HEK293 (cell line): Measurements from ENCODE around the gene PEAK3.
A peak's percentile ranks its signal among the peaks of the same experiment; 100 is the strongest.

Experiments
- AEBP2 ChIP-seq: fragments of 450-650 bp; formaldehyde crosslinking; IDR thresholded peaks from 2 replicates; pipeline ENCODE4 v1.5.1; 2016; ENCODE audit warnings: missing biosample characterization, missing genetic modification characterization, borderline replicate concordance
- CTCF ChIP-seq: fragments of 450-650 bp; formaldehyde crosslinking; IDR thresholded peaks from 2 replicates; pipeline ENCODE4 v1.5.1; 2016; ENCODE audit warnings: missing biosample characterization, missing genetic modification characterization
- HIC1 ChIP-seq: fragments of 450-650 bp; formaldehyde crosslinking; IDR thresholded peaks from 2 replicates; pipeline ENCODE4 v1.5.1; 2016; ENCODE audit warnings: missing biosample characterization, missing genetic modification characterization
- KLF7 ChIP-seq: fragments of 450-650 bp; formaldehyde crosslinking; IDR thresholded peaks from 2 replicates; pipeline ENCODE4 v1.5.1; 2016; ENCODE audit warnings: missing biosample characterization, missing genetic modification characterization, borderline replicate concordance
- KLF8 ChIP-seq: fragments of 450-650 bp; formaldehyde crosslinking; IDR thresholded peaks from 2 replicates; pipeline ENCODE4 v1.5.1; 2016; ENCODE audit warnings: missing biosample characterization, missing genetic modification characterization
- OSR2 ChIP-seq: fragments of 450-650 bp; formaldehyde crosslinking; IDR thresholded peaks from 2 replicates; pipeline ENCODE4 v1.5.1; 2016; ENCODE audit warnings: missing biosample characterization, missing genetic modification characterization
- PBX3 ChIP-seq: sonication (generic); formaldehyde crosslinking; IDR thresholded peaks from 2 replicates; pipeline ENCODE4 v1.8.1; 2022; ENCODE audit warnings: mild to moderate bottlenecking, moderate library complexity, missing genetic modification reagents
- PRDM1 ChIP-seq: fragments of 450-650 bp; formaldehyde crosslinking; IDR thresholded peaks from 2 replicates; pipeline ENCODE4; 2016; ENCODE audit warnings: missing biosample characterization, missing genetic modification characterization
- YY1 ChIP-seq: fragments of 450-650 bp; formaldehyde crosslinking; IDR thresholded peaks from 2 replicates; pipeline ENCODE4 v1.5.1; 2018; ENCODE audit warnings: missing biosample characterization, missing genetic modification characterization
- ZBTB11 ChIP-seq: fragments of 450-650 bp; formaldehyde crosslinking; conservative IDR thresholded peaks from 2 replicates; pipeline ENCODE4 v1.5.1; 2016; ENCODE audit warnings: low read depth, missing biosample characterization, missing genetic modification characterization
- ZBTB44 ChIP-seq: fragments of 450-650 bp; IDR thresholded peaks from 2 replicates; pipeline ENCODE4 v1.5.1; 2018; ENCODE audit warnings: missing biosample characterization, mild to moderate bottlenecking, missing genetic modification characterization
- ZBTB6 ChIP-seq: fragments of 450-650 bp; formaldehyde crosslinking; IDR thresholded peaks from 2 replicates; pipeline ENCODE4 v1.5.1; 2017; ENCODE audit warnings: missing biosample characterization, missing genetic modification characterization
- ZBTB7A ChIP-seq: fragments of 450-650 bp; formaldehyde crosslinking; IDR thresholded peaks from 2 replicates; pipeline ENCODE4 v1.5.1; 2016; ENCODE audit warnings: low read depth, missing biosample characterization, missing genetic modification characterization
- ZFP37 ChIP-seq: fragments of 450-650 bp; formaldehyde crosslinking; IDR thresholded peaks from 2 replicates; pipeline ENCODE4 v1.5.1; 2016; ENCODE audit warnings: missing biosample characterization, missing genetic modification characterization
- ZNF133 ChIP-seq: fragments of 450-650 bp; formaldehyde crosslinking; IDR thresholded peaks from 2 replicates; pipeline ENCODE4 v1.5.1; 2016; ENCODE audit warnings: missing biosample characterization, missing genetic modification characterization
- ZNF2 ChIP-seq: fragments of 450-650 bp; formaldehyde crosslinking; IDR thresholded peaks from 2 replicates; pipeline ENCODE4 v1.5.1; 2016; ENCODE audit warnings: missing biosample characterization, missing genetic modification characterization
- ZNF24 ChIP-seq: fragments of 450-650 bp; formaldehyde crosslinking; IDR thresholded peaks from 2 replicates; pipeline ENCODE4 v1.5.1; 2016; ENCODE audit warnings: missing biosample characterization, missing genetic modification characterization
- ZNF335 ChIP-seq: fragments of 450-650 bp; formaldehyde crosslinking; conservative IDR thresholded peaks from 2 replicates; pipeline ENCODE4 v1.5.1; 2016; ENCODE audit warnings: missing biosample characterization, missing genetic modification characterization
- ZNF514 ChIP-seq: fragments of 450-650 bp; formaldehyde crosslinking; IDR thresholded peaks from 2 replicates; pipeline ENCODE4 v1.5.1; 2016; ENCODE audit warnings: missing biosample characterization, missing genetic modification characterization
- ZNF561 ChIP-seq: fragments of 450-650 bp; IDR thresholded peaks from 2 replicates; pipeline ENCODE4 v1.5.1; 2018; ENCODE audit warnings: missing biosample characterization, missing genetic modification characterization, borderline replicate concordance
- ZNF670 ChIP-seq: fragments of 450-650 bp; formaldehyde crosslinking; IDR thresholded peaks from 2 replicates; pipeline ENCODE4 v1.5.1; 2016; ENCODE audit warnings: missing biosample characterization, missing genetic modification characterization, low read depth
- ZNF792 ChIP-seq: fragments of 450-650 bp; formaldehyde crosslinking; IDR thresholded peaks from 2 replicates; pipeline ENCODE4 v1.5.1; 2016; ENCODE audit warnings: missing biosample characterization, missing genetic modification characterization
- ZSCAN23 ChIP-seq: fragments of 450-650 bp; formaldehyde crosslinking; IDR thresholded peaks from 2 replicates; pipeline ENCODE4 v1.5.1; 2016; ENCODE audit warnings: missing biosample characterization, missing genetic modification characterization
- ZXDB ChIP-seq: fragments of 450-650 bp; formaldehyde crosslinking; IDR thresholded peaks from 2 replicates; pipeline ENCODE4 v1.5.1; 2016; ENCODE audit warnings: missing biosample characterization, missing genetic modification characterization

The PEAK3 gene

GRCh38 chr19:2269244-2270156 lies 12.5 kb downstream of the PEAK3 start (continued):
- TF ChIP-seq KLF7 (tag by site-specific recombination) (0 out of 2 replicates have a peak, but pooled peaks have one; percentile 13), ZBTB6 (no peak), ZBTB11 (tag by site-specific recombination) (0 out of 2 replicates have a peak, but pooled peaks have one; percentile 28), ZXDB (tag by site-specific recombination) (peak; percentile 60), PRDM1 (tag by site-specific recombination) (no peak), YY1 (peak; percentile 96), ZNF514 (tag by site-specific recombination) (no peak), ZNF670 (tag by site-specific recombination) (no peak), KLF8 (peak; percentile 77), ZBTB7A (tag by site-specific recombination) (0 out of 2 replicates have a peak, but pooled peaks have one; percentile 24), ZNF335 (tag by site-specific recombination) (peak; percentile 34), OSR2 (tag by site-specific recombination) (no peak), ZSCAN23 (no peak), ZNF24 (0 out of 2 replicates have a peak, but pooled peaks have one; percentile 30), ZBTB44 (no peak), ZNF2 (tag by site-specific recombination) (no peak), HIC1 (no peak), AEBP2 (tag by site-specific recombination) (no peak), CTCF (tag by site-specific recombination) (peak; percentile 47), PBX3 (CRISPR knock-in tag) (peak; percentile 49; the same call in 1 of the 2 replicates), ZNF561 (tag by site-specific recombination) (no peak), ZNF792 (tag by site-specific recombination) (no peak), ZNF133 (tag by site-specific recombination) (no peak), ZFP37 (tag by site-specific recombination) (peak; percentile 74; the same call in 1 of the 2 replicates)
